Measurements from ENCODE around the gene PSMD13. TPM values are rescaled to one million over a fixed set of nuclear protein-coding genes. Genes with fewer than 3 reads are reported as not detected.
A peak's percentile ranks its signal among the peaks of the same experiment; 100 is the strongest.

Gene PSMD13
- total RNA-seq, 1 donor from 2014 or later, result 150 TPM

GRCh38 chr11:297051-297585 is 60.3 kb downstream of the PSMD13 start:
- TF ChIP-seq CTCF (IDR thresholded peaks at IDR 0.05; ENCODE audit: insufficient read depth, low read length, poor library complexity, severe bottlenecking), result no peak
- Histone ChIP-seq H3K36me3 (ENCODE audit: control insufficient read depth, insufficient read depth, low read length) (no peaks in the 10 kb centered on the region), H3K4me3 (ENCODE audit: low read depth, low read length) (no peak overlapping the region), H3K27me3 (ENCODE audit: control insufficient read depth, insufficient read depth, low read length) (peaks cover 32% of the 10 kb centered on the region)
- DNase-seq (ENCODE audit: low read depth), result no peak

- TF ChIP-seq CTCF (IDR thresholded peaks at IDR 0.05; ENCODE audit: insufficient read depth, low read length, poor library complexity, severe bottlenecking), result no peak
These were observed 61.0 kb downstream of the PSMD13 start for GRCh38 chr11:297586-298405.

GRCh38 chr11:298406-299065 is 61.8 kb downstream of the PSMD13 start:
- no peak for TF ChIP-seq CTCF (IDR thresholded peaks at IDR 0.05; ENCODE audit: insufficient read depth, low read length, poor library complexity, severe bottlenecking)
- Histone ChIP-seq H3K36me3 (ENCODE audit: control insufficient read depth, insufficient read depth, low read length) (no peaks in the 10 kb centered on the region), H3K27me3 (ENCODE audit: control insufficient read depth, insufficient read depth, low read length) (peaks cover 32% of the 10 kb centered on the region), H3K4me3 (ENCODE audit: low read depth, low read length) (no peak overlapping the region)
- no peak for DNase-seq (ENCODE audit: low read depth)

More at GRCh38 chr11:297586-298405, 61.0 kb downstream of the PSMD13 start:
- H3K4me3 ChIP-seq (ENCODE audit: low read depth, low read length), result no peak overlapping the region
- H3K36me3 ChIP-seq (ENCODE audit: control insufficient read depth, insufficient read depth, low read length), result no peaks in the 10 kb centered on the region
- no peak for DNase-seq (ENCODE audit: low read depth)
- peaks cover 32% of the 10 kb centered on the region for H3K27me3 ChIP-seq (ENCODE audit: control insufficient read depth, insufficient read depth, low read length)

- Histone ChIP-seq H3K36me3 (ENCODE audit: control insufficient read depth, insufficient read depth, low read length) (no peaks in the 10 kb centered on the region), H3K27me3 (ENCODE audit: control insufficient read depth, insufficient read depth, low read length) (peaks cover 32% of the 10 kb centered on the region), H3K4me3 (ENCODE audit: low read depth, low read length) (no peak within 1 kb of the TSS)
- TF ChIP-seq CTCF (IDR thresholded peaks at IDR 0.05; ENCODE audit: insufficient read depth, low read length, poor library complexity, severe bottlenecking), result no peak
- no peak for DNase-seq (ENCODE audit: low read depth)
These were observed 62.5 kb downstream of the PSMD13 start, which contains the start of gene IFITM5 for GRCh38 chr11:299081-299891. Gene IFITM5, minus strand, starts transcription at chr11:299526. Its CDS starts 36 bp downstream, at chr11:299490.

- no peak for DNase-seq (ENCODE audit: low read depth)
- peak; percentile 30 for TF ChIP-seq CTCF (IDR thresholded peaks at IDR 0.05; ENCODE audit: insufficient read depth, low read length, poor library complexity, severe bottlenecking)
- Histone ChIP-seq H3K27me3 (ENCODE audit: control insufficient read depth, insufficient read depth, low read length) (peaks cover 32% of the 10 kb centered on the region), H3K36me3 (ENCODE audit: control insufficient read depth, insufficient read depth, low read length) (no peaks in the 10 kb centered on the region), H3K4me3 (ENCODE audit: low read depth, low read length) (no peak overlapping the region)
These were observed 63.4 kb downstream of the PSMD13 start for GRCh38 chr11:299951-300735.

Measured in kidney epithelial cell (primary cell).